ENCODE results near the gene DEFB121. TPM values are rescaled to one million over a fixed set of nuclear protein-coding genes. Genes with fewer than 3 reads are reported as not detected.

The DEFB121 gene
- total and polyA plus RNA-seq, 8 donors: not detected

- WGBS, 2 donors: 5 to 30% methylated on average over 1 of the region's 1 CpG
- Histone ChIP-seq H3K27me3 (no peaks in the 10 kb centered on the region), H3K4me1 (no peaks in the 10 kb centered on the region), H3K27ac (no peak overlapping the region), H3K36me3 (no peaks in the 10 kb centered on the region), H3K9me3 (no peaks in the 10 kb centered on the region), H3K4me3 (no peak overlapping the region)
- DNase-seq: no peak
- intact Hi-C loops (cut with DNase I): no loop called here
- no peak for TF ChIP-seq CTCF (IDR thresholded peaks at IDR 0.05)
- no peak for FAIRE-seq
- ATAC-seq: no peak
These were observed 2.1 kb downstream of the DEFB121 start for GRCh38 chr20:31403886-31404285.

GRCh38 chr20:31394900-31395299 lies 11.1 kb downstream of the DEFB121 start:
- no peak for TF ChIP-seq CTCF (IDR thresholded peaks at IDR 0.05)
- Histone ChIP-seq H3K27me3 (no peaks in the 10 kb centered on the region), H3K27ac (no peak overlapping the region), H3K4me3 (no peak overlapping the region), H3K36me3 (no peaks in the 10 kb centered on the region), H3K9me3 (no peaks in the 10 kb centered on the region), H3K4me1 (no peaks in the 10 kb centered on the region)
- no peak for FAIRE-seq
- DNase-seq: no peak
- intact Hi-C loops (cut with DNase I): no loop called here
- 29 to 35% methylated on average over 3 of the region's 3 CpGs for WGBS, 2 donors
- ATAC-seq: no peak

GRCh38 chr20:31392836-31393235 lies 13.2 kb downstream of the DEFB121 start:
- DNase-seq (no peak), FAIRE-seq (no peak), ATAC-seq (no peak)
- intact Hi-C loops (cut with DNase I): no loop called here
- H3K4me1 ChIP-seq: no peaks in the 10 kb centered on the region
- no peak overlapping the region for H3K4me3 ChIP-seq
- no peaks in the 10 kb centered on the region for H3K36me3 ChIP-seq
- no peaks in the 10 kb centered on the region for H3K9me3 ChIP-seq
- no peak overlapping the region for H3K27ac ChIP-seq
- 26 to 54% methylated on average over 2 of the region's 2 CpGs for WGBS, 2 donors
- H3K27me3 ChIP-seq: no peaks in the 10 kb centered on the region
- no peak for TF ChIP-seq CTCF (IDR thresholded peaks at IDR 0.05)

- DNase-seq (no peak), FAIRE-seq (no peak), ATAC-seq (no peak)
- H3K27ac ChIP-seq: no peak within 1 kb of the TSS
- intact Hi-C loops (cut with DNase I): no loop called here
- 22 to 32% methylated on average over 1 of the region's 1 CpG for WGBS, 2 donors
- H3K9me3 ChIP-seq: no peaks in the 10 kb centered on the region
- no peaks in the 10 kb centered on the region for H3K4me1 ChIP-seq
- H3K36me3 ChIP-seq: no peaks in the 10 kb centered on the region
- H3K27me3 ChIP-seq: no peaks in the 10 kb centered on the region
- no peak within 1 kb of the TSS for H3K4me3 ChIP-seq
- no peak for TF ChIP-seq CTCF (IDR thresholded peaks at IDR 0.05)
These were observed 15.5 kb downstream of the DEFB121 start, which contains the start of gene DEFB119 for GRCh38 chr20:31390490-31390889. DEFB119 (minus strand) TSS chr20:31390590; CDS start chr20:31390483, 107 bp downstream.

GRCh38 chr20:31374346-31374745 lies 31.7 kb downstream of the DEFB121 start:
- FAIRE-seq (no peak), DNase-seq (no peak), ATAC-seq (no peak)
- no peak overlapping the region for H3K4me3 ChIP-seq
- 42 to 52% methylated on average over 2 of the region's 2 CpGs for WGBS, 2 donors
- no peak for TF ChIP-seq CTCF (IDR thresholded peaks at IDR 0.05)
- H3K4me1 ChIP-seq: no peaks in the 10 kb centered on the region
- no peaks in the 10 kb centered on the region for H3K27me3 ChIP-seq
- no peaks in the 10 kb centered on the region for H3K9me3 ChIP-seq
- H3K36me3 ChIP-seq: no peaks in the 10 kb centered on the region
- H3K27ac ChIP-seq: no peak overlapping the region
- intact Hi-C loops (cut with DNase I): no loop called here
